22Rv1 (cell line): ENCODE results near the gene ATP6V1G1.

Experiments used
- H3K27ac ChIP-seq: fragments of 450-650 bp; 2 replicates; pipeline ENCODE4 v1.5.1; 2017
- ZFX ChIP-seq: fragments of 450-650 bp; IDR thresholded peaks from 2 replicates; pipeline ENCODE4 v1.6.1; 2017; ENCODE audit warnings: antibody characterized with exemption, borderline replicate concordance
- TF ChIP-seq, protein P1 (sequence below): fragments of 450-650 bp; IDR thresholded peaks from 2 replicates; pipeline ENCODE4 v1.5.1; 2017; ENCODE audit warnings: mild to moderate bottlenecking

Gene ATP6V1G1

DNA sequence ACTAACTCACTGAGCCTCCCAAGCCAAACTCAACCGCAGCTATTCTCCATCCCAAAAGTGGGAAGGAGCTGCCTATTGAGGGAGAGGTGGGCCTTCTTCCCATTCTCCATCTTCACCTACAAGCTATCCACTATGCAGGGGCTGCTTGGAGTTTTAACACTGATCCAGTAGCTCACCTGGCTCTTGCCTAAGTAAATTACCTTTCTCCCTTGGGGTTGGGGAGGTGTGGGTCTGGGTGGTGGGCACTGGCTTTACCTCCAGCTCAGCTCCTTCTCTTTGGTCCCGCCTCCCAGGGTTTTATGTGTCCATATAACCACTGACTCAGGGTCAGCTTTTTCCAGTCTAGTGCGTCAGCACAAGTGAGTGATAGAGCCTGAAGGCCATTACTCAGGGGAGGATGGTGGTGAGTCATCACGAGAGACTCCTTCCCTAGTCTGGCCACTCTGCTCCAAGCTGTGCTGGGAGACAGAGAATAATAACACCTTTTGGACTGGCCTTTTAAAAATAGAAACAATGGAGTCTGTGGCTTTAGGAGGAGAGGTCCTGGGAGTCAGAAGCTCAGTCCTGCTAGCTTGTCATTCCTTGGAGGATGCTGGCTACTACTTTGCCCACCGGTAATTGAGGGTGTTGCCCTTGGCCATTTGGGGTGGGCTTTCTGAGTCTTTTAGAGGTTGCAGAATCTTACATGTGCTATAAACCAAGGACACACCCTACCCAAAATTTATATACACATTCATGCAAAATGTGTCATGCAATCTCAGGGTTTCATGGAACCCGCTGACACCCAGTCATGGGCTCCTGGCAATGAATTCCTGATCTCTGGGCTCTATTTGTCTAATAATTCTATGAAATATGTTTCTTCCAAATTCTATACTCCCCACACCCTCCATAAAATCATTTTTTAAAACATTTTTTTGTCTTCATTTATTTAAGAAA lies 35.6 kb upstream of the ATP6V1G1 start:
- H3K27ac ChIP-seq, result no peak overlapping the region
- TF ChIP-seq ZFX, result no peak
- TF ChIP-seq, protein P1, sequence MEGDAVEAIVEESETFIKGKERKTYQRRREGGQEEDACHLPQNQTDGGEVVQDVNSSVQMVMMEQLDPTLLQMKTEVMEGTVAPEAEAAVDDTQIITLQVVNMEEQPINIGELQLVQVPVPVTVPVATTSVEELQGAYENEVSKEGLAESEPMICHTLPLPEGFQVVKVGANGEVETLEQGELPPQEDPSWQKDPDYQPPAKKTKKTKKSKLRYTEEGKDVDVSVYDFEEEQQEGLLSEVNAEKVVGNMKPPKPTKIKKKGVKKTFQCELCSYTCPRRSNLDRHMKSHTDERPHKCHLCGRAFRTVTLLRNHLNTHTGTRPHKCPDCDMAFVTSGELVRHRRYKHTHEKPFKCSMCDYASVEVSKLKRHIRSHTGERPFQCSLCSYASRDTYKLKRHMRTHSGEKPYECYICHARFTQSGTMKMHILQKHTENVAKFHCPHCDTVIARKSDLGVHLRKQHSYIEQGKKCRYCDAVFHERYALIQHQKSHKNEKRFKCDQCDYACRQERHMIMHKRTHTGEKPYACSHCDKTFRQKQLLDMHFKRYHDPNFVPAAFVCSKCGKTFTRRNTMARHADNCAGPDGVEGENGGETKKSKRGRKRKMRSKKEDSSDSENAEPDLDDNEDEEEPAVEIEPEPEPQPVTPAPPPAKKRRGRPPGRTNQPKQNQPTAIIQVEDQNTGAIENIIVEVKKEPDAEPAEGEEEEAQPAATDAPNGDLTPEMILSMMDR, result no peak

DNA sequence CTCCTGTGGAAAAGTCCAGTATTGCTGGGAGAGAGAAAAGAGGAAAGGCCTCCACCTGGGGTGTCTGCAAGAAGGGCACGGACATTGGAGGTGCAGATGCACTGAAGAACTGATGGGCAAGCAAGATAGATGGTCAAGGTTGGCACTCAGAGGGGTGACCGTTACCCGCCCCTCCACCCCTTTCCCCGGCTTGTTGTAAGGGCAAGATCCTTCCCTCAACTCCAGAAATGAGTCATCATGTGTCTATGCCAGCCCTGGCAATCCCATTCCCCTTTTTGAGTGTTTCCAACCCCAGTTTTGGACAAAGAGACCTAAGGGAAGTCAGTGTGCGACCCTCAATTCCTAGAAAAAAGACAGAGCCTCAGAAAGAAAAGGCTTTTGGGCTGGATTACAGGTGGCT lies 34.9 kb upstream of the ATP6V1G1 start:
- TF ChIP-seq, protein P1, result no peak
- TF ChIP-seq ZFX, result no peak
- H3K27ac ChIP-seq, result no peak overlapping the region

DNA sequence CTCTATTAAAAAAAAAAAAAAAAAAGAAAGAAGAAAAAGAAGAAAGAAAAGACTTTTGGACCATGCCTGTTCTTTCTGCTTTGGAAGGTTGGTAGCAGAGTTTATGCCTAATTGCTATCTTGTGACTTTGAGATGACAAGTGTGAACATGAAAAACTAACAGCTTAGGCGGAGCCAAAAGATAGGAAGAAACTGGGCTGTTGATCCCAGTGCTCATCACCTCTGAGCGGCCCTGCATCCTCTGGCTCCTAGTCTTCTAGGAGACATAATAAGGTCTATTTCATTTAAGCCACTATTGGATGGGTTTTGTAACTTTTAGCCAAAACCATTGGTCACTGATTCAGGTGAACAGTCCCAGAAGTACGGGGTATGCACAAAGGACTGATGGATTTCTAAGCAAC lies 34.4 kb upstream of the ATP6V1G1 start:
- TF ChIP-seq ZFX, result no peak
- TF ChIP-seq, protein P1, result no peak
- no peak overlapping the region for H3K27ac ChIP-seq

DNA sequence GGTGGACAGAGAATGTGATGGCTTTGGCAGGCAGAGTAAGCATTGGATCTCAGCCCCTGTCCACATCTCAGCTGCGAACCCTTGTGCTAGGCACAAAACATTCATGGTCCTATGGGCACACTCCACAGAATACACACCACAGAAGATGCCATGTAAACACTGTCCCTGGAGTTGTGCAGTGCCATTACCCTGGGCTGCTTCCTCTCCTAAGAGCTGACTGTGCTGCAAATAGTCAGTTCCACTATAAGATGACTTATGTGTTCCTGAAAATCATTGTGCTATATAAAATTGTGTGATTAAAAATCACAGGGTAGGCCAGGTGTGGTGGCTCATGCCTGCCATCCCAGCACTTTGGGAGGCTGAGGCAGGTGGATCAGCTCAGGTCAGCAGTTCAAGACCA lies 31.9 kb upstream of the ATP6V1G1 start:
- TF ChIP-seq, protein P1, result no peak
- no peak overlapping the region for H3K27ac ChIP-seq

- TF ChIP-seq ZFX, result no peak
- TF ChIP-seq, protein P1, result no peak
Measured at GRCh38 chr9:114558027-114558675, 29.4 kb upstream of the ATP6V1G1 start.

GRCh38 chr9:114559830-114560513 lies 27.6 kb upstream of the ATP6V1G1 start:
- no peak for TF ChIP-seq ZFX
- TF ChIP-seq, protein P1, result no peak

More at GRCh38 chr9:114558027-114558675, 29.4 kb upstream of the ATP6V1G1 start:
- H3K27ac ChIP-seq, result no peak overlapping the region

More at GRCh38 chr9:114559830-114560513, 27.6 kb upstream of the ATP6V1G1 start:
- no peak overlapping the region for H3K27ac ChIP-seq
